GM20000 (cell line): ENCODE results near the gene PTHLH.

Source experiments
- DNase-seq: peaks from one replicate; pipeline ENCODE4 v3.0.0; 2012; ENCODE audit warnings: low spot score
- CTCF ChIP-seq: IDR thresholded peaks from 2 replicates; pipeline ENCODE4 v1.5.1; 2012; ENCODE audit warnings: mild to moderate bottlenecking, control low read depth; ENCODE audit errors: extremely low read depth, missing control alignments

PTHLH gene

GRCh38 chr12:27988594-27989233 is 16.2 kb upstream of the PTHLH start:
- DNase-seq = no peak
- TF ChIP-seq CTCF = no peak

- no peak for DNase-seq
- TF ChIP-seq CTCF = no peak
Observed at GRCh38 chr12:27987331-27987730, 14.8 kb upstream of the PTHLH start.

- no peak for DNase-seq
- no peak for TF ChIP-seq CTCF
Observed at GRCh38 chr12:27984275-27984674, 11.7 kb upstream of the PTHLH start.

GRCh38 chr12:27982951-27983350 is 10.4 kb upstream of the PTHLH start:
- TF ChIP-seq CTCF = no peak
- DNase-seq = no peak

- TF ChIP-seq CTCF = no peak
- no peak for DNase-seq
Observed at GRCh38 chr12:27982385-27982784, 9.9 kb upstream of the PTHLH start.

- no peak for TF ChIP-seq CTCF
- DNase-seq = no peak
Observed at GRCh38 chr12:27981874-27982273, 9.3 kb upstream of the PTHLH start.

- no peak for TF ChIP-seq CTCF
Observed at GRCh38 chr12:27979145-27979544, 6.6 kb upstream of the PTHLH start.

More at GRCh38 chr12:27979145-27979544, 6.6 kb upstream of the PTHLH start:
- no peak for DNase-seq
